ENCODE results near the gene HILPDA. TPM values are rescaled to one million over a fixed set of nuclear protein-coding genes. Genes with fewer than 3 reads are reported as not detected.

HILPDA gene
- total and polyA plus RNA-seq, 2 experiments from 2014 or later = 18.5 to 26.6 TPM

- no peaks in the 10 kb centered on the region for H4K20me1 ChIP-seq (ENCODE audit: insufficient read depth)
- H3K9me2 ChIP-seq (ENCODE audit: insufficient read depth) = no peaks in the 10 kb centered on the region
- H3K79me2 ChIP-seq (ENCODE audit: insufficient read depth) = no peaks in the 10 kb centered on the region
- no peak overlapping the region for H3K9ac ChIP-seq
- no peaks in the 10 kb centered on the region for H3F3A ChIP-seq (ENCODE audit: insufficient read depth)
- DNase-seq = no peak
- no peaks in the 10 kb centered on the region for H3K4me1 ChIP-seq (ENCODE audit: insufficient read depth)
- H3K36me3 ChIP-seq (ENCODE audit: low read depth) = no peaks in the 10 kb centered on the region
- H3K27ac ChIP-seq = no peak overlapping the region
- in situ Hi-C loops (cut with MboI) = no loop called here
- TF ChIP-seq EZH2 (IDR thresholded peaks at IDR 0.05; ENCODE audit: insufficient read depth, poor library complexity, severe bottlenecking) = no peak
- TF ChIP-seq EZH2phosphoT487 (IDR thresholded peaks at IDR 0.05; ENCODE audit: insufficient read depth, low read depth) = no peak
- no peaks in the 10 kb centered on the region for H3K9me3 ChIP-seq (ENCODE audit: low read depth)
- H3K27me3 ChIP-seq (replicated peaks; ENCODE audit: insufficient read depth) = no peaks in the 10 kb centered on the region
- H3K4me2 ChIP-seq (ENCODE audit: unreplicated experiment) = no peak overlapping the region
- WGBS, 2 experiments (ENCODE audit: low coverage in 1 of 2, low lambda C conversion rate in 2 of 2, missing lambda C conversion rate in 2 of 2) = 65 to 92% methylated on average over 1 of the region's 1 CpG
- no peak overlapping the region for H3K4me3 ChIP-seq
- no peak overlapping the region for H2AFZ ChIP-seq
Measured at GRCh38 chr7:128421384-128421783, 34.3 kb upstream of the HILPDA start.

GRCh38 chr7:128422037-128422436, 33.6 kb upstream of the HILPDA start:
- no peaks in the 10 kb centered on the region for H3F3A ChIP-seq (ENCODE audit: insufficient read depth)
- TF ChIP-seq EZH2 (IDR thresholded peaks at IDR 0.05; ENCODE audit: insufficient read depth, poor library complexity, severe bottlenecking) (no peak), EZH2phosphoT487 (IDR thresholded peaks at IDR 0.05; ENCODE audit: insufficient read depth, low read depth) (no peak)
- no peaks in the 10 kb centered on the region for H3K79me2 ChIP-seq (ENCODE audit: insufficient read depth)
- H3K9me2 ChIP-seq (ENCODE audit: insufficient read depth) = no peaks in the 10 kb centered on the region
- no peaks in the 10 kb centered on the region for H4K20me1 ChIP-seq (ENCODE audit: insufficient read depth)
- no peak overlapping the region for H2AFZ ChIP-seq
- DNase-seq = no peak
- H3K9ac ChIP-seq = no peak overlapping the region
- H3K4me1 ChIP-seq (ENCODE audit: insufficient read depth) = no peaks in the 10 kb centered on the region
- H3K27ac ChIP-seq = no peak overlapping the region
- no peak overlapping the region for H3K4me2 ChIP-seq (ENCODE audit: unreplicated experiment)
- H3K36me3 ChIP-seq (ENCODE audit: low read depth) = no peaks in the 10 kb centered on the region
- in situ Hi-C loops (cut with MboI) = no loop called here
- H3K9me3 ChIP-seq (ENCODE audit: low read depth) = no peaks in the 10 kb centered on the region
- 88 to 90% methylated on average over 1 of the region's 1 CpG for WGBS, 2 experiments (ENCODE audit: low coverage in 1 of 2, low lambda C conversion rate in 2 of 2, missing lambda C conversion rate in 2 of 2)
- no peaks in the 10 kb centered on the region for H3K27me3 ChIP-seq (replicated peaks; ENCODE audit: insufficient read depth)
- no peak overlapping the region for H3K4me3 ChIP-seq

- H3K4me3 ChIP-seq = no peak overlapping the region
- H3K9ac ChIP-seq = no peak overlapping the region
- no peaks in the 10 kb centered on the region for H3K36me3 ChIP-seq (ENCODE audit: low read depth)
- H4K20me1 ChIP-seq (ENCODE audit: insufficient read depth) = no peaks in the 10 kb centered on the region
- no peak for TF ChIP-seq EZH2 (IDR thresholded peaks at IDR 0.05; ENCODE audit: insufficient read depth, poor library complexity, severe bottlenecking)
- TF ChIP-seq EZH2phosphoT487 (IDR thresholded peaks at IDR 0.05; ENCODE audit: insufficient read depth, low read depth) = no peak
- no peaks in the 10 kb centered on the region for H3K4me1 ChIP-seq (ENCODE audit: insufficient read depth)
- H3K27ac ChIP-seq = no peak overlapping the region
- H3K9me3 ChIP-seq (ENCODE audit: low read depth) = no peaks in the 10 kb centered on the region
- no peaks in the 10 kb centered on the region for H3F3A ChIP-seq (ENCODE audit: insufficient read depth)
- H3K9me2 ChIP-seq (ENCODE audit: insufficient read depth) = no peaks in the 10 kb centered on the region
- no peak for DNase-seq
- no peak overlapping the region for H3K4me2 ChIP-seq (ENCODE audit: unreplicated experiment)
- no peaks in the 10 kb centered on the region for H3K27me3 ChIP-seq (replicated peaks; ENCODE audit: insufficient read depth)
- in situ Hi-C loops (cut with MboI) = no loop called here
- H3K79me2 ChIP-seq (ENCODE audit: insufficient read depth) = no peaks in the 10 kb centered on the region
- no peak overlapping the region for H2AFZ ChIP-seq
- WGBS, 2 experiments (ENCODE audit: low coverage in 1 of 2, low lambda C conversion rate in 2 of 2, missing lambda C conversion rate in 2 of 2) = 67% methylated on average over 3 of the region's 3 CpGs
Measured at GRCh38 chr7:128422842-128423241, 32.8 kb upstream of the HILPDA start.

- H3K9me3 ChIP-seq (ENCODE audit: low read depth) = no peaks in the 10 kb centered on the region
- H3K4me3 ChIP-seq = no peak overlapping the region
- no peak overlapping the region for H2AFZ ChIP-seq
- TF ChIP-seq EZH2 (IDR thresholded peaks at IDR 0.05; ENCODE audit: insufficient read depth, poor library complexity, severe bottlenecking) = no peak
- no peak for TF ChIP-seq EZH2phosphoT487 (IDR thresholded peaks at IDR 0.05; ENCODE audit: insufficient read depth, low read depth)
- no peaks in the 10 kb centered on the region for H3K27me3 ChIP-seq (replicated peaks; ENCODE audit: insufficient read depth)
- H3K79me2 ChIP-seq (ENCODE audit: insufficient read depth) = no peaks in the 10 kb centered on the region
- in situ Hi-C loops (cut with MboI) = no loop called here
- no peak for DNase-seq
- no peaks in the 10 kb centered on the region for H3F3A ChIP-seq (ENCODE audit: insufficient read depth)
- no peaks in the 10 kb centered on the region for H3K4me1 ChIP-seq (ENCODE audit: insufficient read depth)
- H3K9ac ChIP-seq = no peak overlapping the region
- no peaks in the 10 kb centered on the region for H3K36me3 ChIP-seq (ENCODE audit: low read depth)
- H4K20me1 ChIP-seq (ENCODE audit: insufficient read depth) = no peaks in the 10 kb centered on the region
- H3K9me2 ChIP-seq (ENCODE audit: insufficient read depth) = no peaks in the 10 kb centered on the region
- H3K27ac ChIP-seq = no peak overlapping the region
- WGBS, 2 experiments (ENCODE audit: low coverage in 1 of 2, low lambda C conversion rate in 2 of 2, missing lambda C conversion rate in 2 of 2) = 94 to 96% methylated on average over 1 of the region's 1 CpG
- no peak overlapping the region for H3K4me2 ChIP-seq (ENCODE audit: unreplicated experiment)
Measured at GRCh38 chr7:128424686-128425275, 30.9 kb upstream of the HILPDA start.
